NCI-H146 treated with DMSO at 0.1 percent for 48 hours (cell line): ENCODE results near the gene NOL4L.

Source experiments
- DNase-seq: peaks from one replicate; lab custom pipeline; 2025; ENCODE audit not compliant: unreplicated experiment; lab: John Stamatoyannopoulos, UW

Gene NOL4L

GRCh38 chr20:32577657-32578056 is 7.5 kb downstream of the NOL4L start:
- no peak for DNase-seq

DNA sequence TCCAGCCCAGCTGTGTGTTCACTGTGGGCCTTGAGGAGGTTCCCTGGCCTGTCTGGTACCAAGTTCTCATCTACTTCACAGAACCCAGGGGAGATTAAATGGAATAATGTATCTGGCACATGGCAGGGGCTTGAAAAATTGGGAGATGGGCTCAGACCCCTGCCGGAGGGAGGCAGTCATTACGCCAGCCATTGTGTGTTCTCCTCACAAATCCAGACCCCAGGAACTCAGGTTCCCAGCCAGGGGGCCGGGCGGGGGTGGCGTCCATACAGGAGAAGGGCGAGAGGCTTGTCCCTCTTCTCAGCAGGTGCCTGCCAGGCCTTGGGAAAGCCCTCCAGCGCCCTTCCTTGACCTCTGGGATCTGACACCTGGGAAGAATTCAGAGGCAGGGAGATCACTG is 8.1 kb downstream of the NOL4L start:
- no peak for DNase-seq

- DNase-seq = no peak
Measured at GRCh38 chr20:32576560-32576959, 8.6 kb downstream of the NOL4L start.

DNA sequence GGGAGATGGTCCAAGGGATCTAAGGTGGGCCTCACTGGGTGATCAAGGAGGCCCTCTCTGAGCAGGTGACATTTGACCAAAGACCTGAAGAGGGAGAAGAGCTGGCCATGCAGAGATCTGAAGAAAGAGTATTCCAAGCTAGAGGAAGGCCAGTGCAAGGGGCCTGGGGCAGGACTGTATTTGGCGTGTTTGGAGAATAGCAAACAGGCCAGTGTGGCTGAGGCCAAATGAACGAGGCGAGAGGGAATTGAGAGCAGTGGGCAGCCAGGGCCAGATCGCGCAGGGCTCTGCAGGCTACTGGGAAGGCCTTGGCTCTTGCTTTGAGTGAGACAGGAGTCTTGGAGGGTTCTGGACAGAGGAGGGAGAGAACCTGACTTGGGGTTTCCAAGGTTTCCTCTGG is 9.3 kb downstream of the NOL4L start:
- DNase-seq = no peak

- DNase-seq = no peak
Measured at GRCh38 chr20:32575227-32575581, 9.9 kb downstream of the NOL4L start.

GRCh38 chr20:32574296-32575226 is 10.6 kb downstream of the NOL4L start:
- no peak for DNase-seq

DNA sequence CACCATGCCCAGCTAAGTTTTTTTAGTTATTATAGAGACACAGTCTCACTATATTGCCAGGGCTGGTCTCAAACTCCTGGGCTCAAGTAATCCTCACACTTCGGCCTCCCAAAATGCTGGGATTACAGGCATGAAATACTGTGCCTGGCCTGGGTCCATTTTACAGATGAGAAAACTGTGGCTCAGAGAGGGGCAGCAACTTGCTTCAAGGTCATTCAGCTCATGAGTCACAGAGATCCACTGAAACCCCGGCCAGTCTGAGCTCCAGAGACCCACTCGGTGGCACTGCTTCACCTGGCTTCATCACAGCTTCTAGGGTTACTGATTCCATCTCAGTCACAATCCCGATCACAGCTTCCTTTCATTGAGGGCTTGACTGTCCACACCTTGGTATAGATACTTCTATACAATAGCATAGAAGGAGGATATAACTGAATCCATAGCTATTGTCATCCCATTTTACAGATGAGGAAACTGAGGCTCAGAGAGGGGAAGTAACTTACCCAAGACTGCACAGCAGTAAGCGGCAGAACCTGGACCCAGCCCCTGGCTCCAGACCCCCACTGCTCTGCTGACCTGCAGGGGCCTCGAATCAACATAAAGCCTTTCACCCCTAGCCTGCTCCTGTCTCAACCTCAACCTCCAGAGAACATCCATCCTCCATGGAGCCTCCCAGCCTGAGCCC is 11.8 kb downstream of the NOL4L start:
- no peak for DNase-seq

DNA sequence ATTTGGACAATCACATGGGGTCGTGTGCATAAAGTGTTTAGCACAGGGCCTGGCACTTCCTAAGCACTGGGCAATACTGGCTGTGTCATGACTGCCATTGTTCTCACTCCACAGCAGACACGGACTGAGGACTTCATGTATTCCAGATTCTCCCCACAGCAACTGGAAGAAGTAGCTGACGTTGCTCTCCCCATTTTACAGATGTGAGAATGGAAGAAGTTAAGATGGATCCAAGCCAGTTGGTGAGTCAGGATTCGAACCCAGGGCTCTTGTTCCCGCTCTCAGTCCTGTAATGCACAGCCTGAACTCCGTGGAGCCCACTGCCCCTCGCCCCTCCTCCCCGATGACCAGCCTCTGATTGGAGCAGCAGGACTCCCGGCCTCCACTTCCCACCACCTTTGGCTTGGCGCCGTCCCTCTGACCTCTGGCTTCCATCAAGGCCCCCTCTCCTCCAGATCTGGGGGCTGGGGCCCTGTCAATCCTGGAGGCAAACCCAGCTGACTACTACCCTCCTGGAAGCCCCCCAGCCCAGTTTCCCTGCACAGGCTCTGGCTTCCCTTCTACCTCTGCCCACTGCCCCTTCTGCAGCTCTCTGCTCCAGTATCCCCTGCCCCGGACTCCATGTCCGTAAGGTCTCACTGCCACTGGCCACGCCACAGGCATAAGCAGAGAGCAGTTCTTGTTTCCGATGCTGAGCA is 12.7 kb downstream of the NOL4L start:
- no peak for DNase-seq

DNA sequence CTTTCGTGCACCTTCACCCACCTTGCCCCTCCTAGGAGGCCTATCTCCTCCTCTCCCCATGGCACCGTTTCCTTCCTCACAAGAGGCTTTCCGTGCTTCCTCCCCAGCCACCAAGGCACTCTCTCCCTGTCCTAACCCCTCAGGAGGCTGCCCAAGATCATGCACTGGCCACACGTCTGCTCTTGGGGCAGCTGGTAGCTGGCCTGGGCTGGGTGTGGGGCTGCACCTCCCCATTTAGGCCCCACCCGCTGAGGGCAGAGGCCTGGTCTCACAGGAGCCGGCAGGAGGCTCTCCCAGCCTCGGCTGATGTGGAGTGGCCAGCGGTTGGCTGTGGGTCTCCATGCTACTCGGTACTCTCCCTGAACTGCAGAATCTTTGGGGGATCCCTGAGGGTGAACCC is 13.6 kb downstream of the NOL4L start:
- DNase-seq = no peak

GRCh38 chr20:32570401-32571190 is 14.5 kb downstream of the NOL4L start:
- no peak for DNase-seq

- DNase-seq = no peak
Measured at GRCh38 chr20:32569380-32570305, 15.5 kb downstream of the NOL4L start.

DNA sequence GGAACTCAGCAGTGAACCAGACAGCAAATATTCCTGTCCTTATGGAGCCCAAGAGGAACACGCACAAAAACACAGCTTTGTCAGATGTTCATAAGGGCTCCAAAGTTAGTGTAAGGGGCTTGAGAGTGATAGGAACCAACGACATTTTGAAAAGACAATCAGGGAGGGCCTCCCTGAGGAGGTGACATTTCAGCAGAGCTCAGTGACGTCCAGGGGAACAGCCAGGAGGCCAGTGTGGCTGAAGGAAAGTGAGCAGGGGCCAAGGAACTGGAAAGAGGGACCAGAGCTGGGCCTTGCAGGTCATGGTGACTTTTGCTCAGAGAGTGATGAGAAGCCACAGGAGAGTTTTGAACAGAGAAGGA is 16.1 kb downstream of the NOL4L start:
- DNase-seq = no peak

DNA sequence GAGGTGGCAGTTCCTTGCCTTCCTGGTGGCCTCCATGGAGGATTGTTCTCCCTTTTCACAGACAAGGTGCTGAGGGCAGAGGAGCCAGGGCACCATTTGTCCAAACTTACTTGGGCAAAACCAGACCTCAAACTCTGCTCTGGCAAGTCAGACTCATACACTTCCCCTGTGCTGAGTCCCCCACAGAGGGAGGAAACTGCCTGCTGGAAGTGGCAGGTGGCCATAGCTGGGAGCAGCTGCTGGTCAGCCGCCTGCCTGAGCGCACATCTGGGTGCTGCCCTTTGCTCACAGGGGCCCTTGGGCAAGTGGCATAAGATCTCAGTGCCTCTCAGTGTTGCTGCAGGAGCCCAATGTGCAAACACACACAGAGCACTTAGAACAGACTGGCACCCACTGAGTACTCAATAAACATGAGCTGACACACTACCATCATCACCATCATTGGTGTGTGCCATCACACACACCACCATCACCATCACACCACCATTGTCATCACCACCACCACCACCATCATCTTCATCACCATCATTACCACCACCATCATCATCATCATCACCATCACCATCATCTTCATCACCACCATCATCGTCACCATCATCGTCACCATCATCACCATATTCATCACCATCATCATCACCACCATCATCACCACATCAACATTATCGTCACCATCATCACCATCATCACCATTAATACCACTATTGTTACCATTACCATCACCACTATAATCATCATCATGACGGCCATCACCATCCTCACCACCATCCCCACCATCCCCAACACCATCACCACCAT is 17.6 kb downstream of the NOL4L start:
- no peak for DNase-seq

GRCh38 chr20:32566379-32567374 is 18.5 kb downstream of the NOL4L start:
- no peak for DNase-seq

DNA sequence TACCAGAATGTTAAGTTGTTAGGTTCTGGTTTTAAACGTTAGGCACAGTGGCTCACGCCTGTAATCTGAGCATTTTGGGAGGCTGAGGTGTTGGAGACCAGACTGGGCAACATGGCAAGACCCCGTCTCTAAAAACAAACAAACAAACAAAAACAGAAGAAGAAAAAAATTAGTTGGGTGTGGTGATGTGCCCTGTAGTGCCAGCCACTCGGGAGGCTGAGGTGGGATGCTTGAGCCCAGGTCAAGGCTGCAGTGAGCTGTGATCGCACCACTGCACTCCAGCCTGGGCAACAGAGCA is 19.4 kb downstream of the NOL4L start:
- DNase-seq = no peak

GRCh38 chr20:32564921-32565734 is 20.0 kb downstream of the NOL4L start:
- no peak for DNase-seq

GRCh38 chr20:32564440-32564839 is 20.7 kb downstream of the NOL4L start:
- DNase-seq = no peak
